Neural cell (in vitro differentiated cells): Measurements from ENCODE around the gene MAST2.

Source experiments
- TAF1 ChIP-seq: IDR thresholded peaks from 2 replicates; pipeline ENCODE4 v1.6.1; 2012; ENCODE audit warnings: low read depth
- TF ChIP-seq, protein P1 (sequence below): fragments of 450-650 bp; IDR thresholded peaks from 2 replicates; pipeline ENCODE4 v1.5.1; 2014; ENCODE audit warnings: antibody characterized with exemption, mild to moderate bottlenecking, moderate library complexity; ENCODE audit not compliant: poor library complexity, severe bottlenecking

DNA sequence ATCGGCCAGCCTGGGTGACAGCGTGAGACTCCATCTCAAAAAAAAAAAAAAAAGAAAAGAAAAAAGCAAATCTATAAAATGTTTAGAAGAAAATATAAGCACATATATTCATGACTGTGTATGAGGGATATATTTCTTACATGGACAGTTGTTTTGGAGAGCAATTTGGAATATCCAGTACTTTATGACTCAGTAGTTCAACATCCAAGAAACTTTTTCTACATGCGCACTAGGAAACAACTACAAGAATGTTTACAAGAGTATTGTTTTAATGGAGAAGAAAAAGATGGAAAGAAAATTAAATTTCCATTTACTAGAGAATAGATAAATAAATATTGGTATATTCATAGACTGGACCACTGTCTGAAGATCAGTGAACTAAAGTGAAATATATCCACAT, 77.5 kb downstream of the MAST2 start:
- TF ChIP-seq, protein P1, sequence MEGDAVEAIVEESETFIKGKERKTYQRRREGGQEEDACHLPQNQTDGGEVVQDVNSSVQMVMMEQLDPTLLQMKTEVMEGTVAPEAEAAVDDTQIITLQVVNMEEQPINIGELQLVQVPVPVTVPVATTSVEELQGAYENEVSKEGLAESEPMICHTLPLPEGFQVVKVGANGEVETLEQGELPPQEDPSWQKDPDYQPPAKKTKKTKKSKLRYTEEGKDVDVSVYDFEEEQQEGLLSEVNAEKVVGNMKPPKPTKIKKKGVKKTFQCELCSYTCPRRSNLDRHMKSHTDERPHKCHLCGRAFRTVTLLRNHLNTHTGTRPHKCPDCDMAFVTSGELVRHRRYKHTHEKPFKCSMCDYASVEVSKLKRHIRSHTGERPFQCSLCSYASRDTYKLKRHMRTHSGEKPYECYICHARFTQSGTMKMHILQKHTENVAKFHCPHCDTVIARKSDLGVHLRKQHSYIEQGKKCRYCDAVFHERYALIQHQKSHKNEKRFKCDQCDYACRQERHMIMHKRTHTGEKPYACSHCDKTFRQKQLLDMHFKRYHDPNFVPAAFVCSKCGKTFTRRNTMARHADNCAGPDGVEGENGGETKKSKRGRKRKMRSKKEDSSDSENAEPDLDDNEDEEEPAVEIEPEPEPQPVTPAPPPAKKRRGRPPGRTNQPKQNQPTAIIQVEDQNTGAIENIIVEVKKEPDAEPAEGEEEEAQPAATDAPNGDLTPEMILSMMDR = no peak
- TF ChIP-seq TAF1 = no peak
